NCI-H1048 (cell line): ENCODE results near the gene CDK17.
"Not testable (repeated sequence)": the region's sequence is repeated elsewhere in the genome, so short reads cannot be mapped to it uniquely, and the experiment has no call there.

Source experiments
- DNase-seq: peaks from one replicate; lab custom pipeline; 2025; lab: John Stamatoyannopoulos, UW

The CDK17 gene

GRCh38 chr12:96387981-96388380 is 12.3 kb downstream of the CDK17 start:
- no peak for DNase-seq

GRCh38 chr12:96386794-96387193 is 13.4 kb downstream of the CDK17 start:
- no peak for DNase-seq

- DNase-seq, result no peak
Observed at GRCh38 chr12:96383991-96384390, 16.2 kb downstream of the CDK17 start.

GRCh38 chr12:96383371-96383770 is 16.9 kb downstream of the CDK17 start:
- DNase-seq, result no peak

- not testable (repeated sequence) for DNase-seq
Observed at GRCh38 chr12:96379743-96380142, 20.5 kb downstream of the CDK17 start.

GRCh38 chr12:96378319-96378718 is 21.9 kb downstream of the CDK17 start:
- DNase-seq, result no peak

GRCh38 chr12:96376865-96377264 is 23.4 kb downstream of the CDK17 start:
- no peak for DNase-seq

- DNase-seq, result no peak
Observed at GRCh38 chr12:96375841-96376604, 24.2 kb downstream of the CDK17 start.

GRCh38 chr12:96375170-96375569 is 25.1 kb downstream of the CDK17 start:
- DNase-seq, result no peak

GRCh38 chr12:96371790-96372699 is 28.2 kb downstream of the CDK17 start:
- no peak for DNase-seq

GRCh38 chr12:96371138-96371789 is 29.0 kb downstream of the CDK17 start:
- DNase-seq, result no peak

- no peak for DNase-seq
Observed at GRCh38 chr12:96368687-96369086, 31.6 kb downstream of the CDK17 start.

GRCh38 chr12:96368233-96368632 is 32.0 kb downstream of the CDK17 start:
- DNase-seq, result no peak

GRCh38 chr12:96366381-96366654 is 33.9 kb downstream of the CDK17 start:
- no peak for DNase-seq

- no peak for DNase-seq
Observed at GRCh38 chr12:96365604-96366380, 34.4 kb downstream of the CDK17 start.

- DNase-seq, result no peak
Observed at GRCh38 chr12:96364092-96364700, 36.0 kb downstream of the CDK17 start.

GRCh38 chr12:96361074-96361473 is 39.2 kb downstream of the CDK17 start:
- DNase-seq, result no peak

GRCh38 chr12:96360550-96360949 is 39.7 kb downstream of the CDK17 start:
- no peak for DNase-seq

- DNase-seq, result no peak
Observed at GRCh38 chr12:96359328-96359727, 40.9 kb downstream of the CDK17 start.

GRCh38 chr12:96356831-96357230 is 43.4 kb downstream of the CDK17 start:
- DNase-seq, result no peak

GRCh38 chr12:96354844-96355534 is 45.2 kb downstream of the CDK17 start:
- no peak for DNase-seq
